Stimulated activated CD8-positive, alpha-beta memory T cell treated with anti-CD3 and anti-CD28 coated beads, Interleukin-4, amount 100 ng/mL, for 1 hour (primary cell): Measurements from ENCODE around the gene NELL1.

Source experiments
- DNase-seq, 2 donors: peaks; one replicate each; pipeline ENCODE4 v3.0.0-alpha.2; 2020; ENCODE audit warnings: low read depth in 2 of 2, low spot score in 1 of 2

The NELL1 gene

DNA sequence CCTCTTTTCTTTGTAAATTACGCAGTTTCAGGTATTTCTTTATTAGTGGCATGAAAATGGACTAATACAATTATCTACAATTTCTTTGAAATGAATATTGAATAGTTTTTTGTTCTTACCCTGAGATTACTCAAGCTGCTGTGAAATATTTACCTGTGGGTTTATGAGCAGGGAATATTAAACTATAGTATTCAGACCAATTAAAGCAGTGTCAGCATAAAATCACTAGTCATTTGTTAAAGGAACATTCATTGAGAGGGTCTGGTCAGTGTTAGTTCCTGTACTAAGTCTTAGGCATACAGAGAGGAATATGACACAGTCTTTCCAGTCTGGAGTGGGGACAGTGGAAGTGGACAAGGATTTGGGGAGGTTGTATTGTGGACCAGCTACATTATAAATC lies 877.3 kb downstream of the NELL1 start:
- DNase-seq = no peak

GRCh38 chr11:21552911-21553310 lies 883.5 kb downstream of the NELL1 start:
- no peak for DNase-seq

DNA sequence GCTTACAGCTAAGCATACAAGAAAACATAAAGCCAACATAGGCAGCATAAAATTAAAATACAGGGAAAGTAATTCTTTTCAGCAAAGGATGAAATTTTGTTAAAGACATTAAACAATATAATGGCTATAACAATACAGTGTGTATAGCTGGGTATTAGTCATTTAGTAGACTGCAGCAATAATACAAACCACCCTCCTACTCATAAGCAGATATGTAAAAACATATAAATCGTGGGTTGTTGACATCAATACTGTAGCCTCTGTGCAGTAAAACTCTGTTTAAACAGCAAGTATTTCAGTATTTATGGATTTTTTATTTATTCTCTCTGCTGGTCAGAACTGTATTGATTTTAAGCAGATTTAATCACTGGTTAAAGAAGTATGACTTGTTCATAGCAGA lies 884.4 kb downstream of the NELL1 start:
- no peak for DNase-seq

DNA sequence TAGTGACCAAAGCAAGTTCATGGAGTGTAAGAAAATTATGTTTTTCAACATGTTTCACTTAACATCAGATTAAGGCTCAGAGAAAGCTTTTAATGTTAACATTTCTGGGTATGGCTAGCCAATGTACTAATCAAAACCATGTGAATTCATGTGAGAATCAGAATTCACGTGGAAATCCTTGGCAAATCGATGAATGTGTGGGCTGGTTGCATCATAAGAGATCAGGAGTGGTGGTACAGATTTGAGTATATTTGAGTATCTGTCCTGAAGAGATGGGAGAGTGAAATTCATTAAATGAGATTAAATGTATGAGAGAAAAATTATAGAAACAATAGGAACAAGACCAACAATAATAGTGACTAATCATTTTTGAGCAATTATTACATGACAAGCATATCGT lies 884.9 kb downstream of the NELL1 start:
- DNase-seq = no peak

DNA sequence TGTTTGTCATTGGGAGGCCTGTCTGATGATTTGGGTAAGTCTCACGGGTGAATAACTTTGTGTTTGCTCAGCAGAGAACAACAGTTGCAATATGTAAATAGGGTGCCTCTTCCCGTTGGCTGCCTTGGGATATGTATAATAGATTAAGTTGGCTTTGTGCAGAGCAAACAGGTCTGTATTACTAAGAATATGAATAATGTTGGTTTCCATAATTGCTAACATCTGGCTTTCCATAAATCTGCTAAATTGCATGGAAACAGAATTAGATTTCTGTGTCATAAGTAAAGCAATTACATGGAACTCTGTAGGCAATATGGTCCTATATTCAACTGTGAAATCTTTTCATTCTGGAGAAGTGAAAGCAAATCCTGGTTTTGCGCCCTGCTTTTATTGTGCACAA lies 887.5 kb downstream of the NELL1 start:
- no peak for DNase-seq

- no peak for DNase-seq
Observed at GRCh38 chr11:21560466-21560975, 891.1 kb downstream of the NELL1 start.

DNA sequence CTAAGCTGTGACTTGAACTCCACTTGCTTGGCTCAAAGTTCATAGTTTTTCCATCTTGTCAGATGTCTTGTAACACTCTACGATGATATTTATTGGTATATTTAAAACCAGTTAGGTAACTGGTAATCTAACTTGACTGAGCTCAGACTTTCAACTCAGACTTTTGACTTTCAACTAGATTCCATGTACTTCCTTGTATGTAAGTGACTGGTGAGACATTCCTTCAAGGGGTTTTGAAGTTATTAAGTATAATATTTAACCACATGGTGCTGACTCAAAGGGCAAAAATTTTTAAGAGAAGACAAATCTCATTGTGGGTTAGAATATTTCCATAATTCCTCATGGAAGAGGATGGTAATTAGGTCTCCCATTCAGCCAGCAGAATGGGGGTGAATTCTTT lies 892.2 kb downstream of the NELL1 start:
- no peak for DNase-seq

GRCh38 chr11:21564095-21564494 lies 894.7 kb downstream of the NELL1 start:
- DNase-seq = no peak

DNA sequence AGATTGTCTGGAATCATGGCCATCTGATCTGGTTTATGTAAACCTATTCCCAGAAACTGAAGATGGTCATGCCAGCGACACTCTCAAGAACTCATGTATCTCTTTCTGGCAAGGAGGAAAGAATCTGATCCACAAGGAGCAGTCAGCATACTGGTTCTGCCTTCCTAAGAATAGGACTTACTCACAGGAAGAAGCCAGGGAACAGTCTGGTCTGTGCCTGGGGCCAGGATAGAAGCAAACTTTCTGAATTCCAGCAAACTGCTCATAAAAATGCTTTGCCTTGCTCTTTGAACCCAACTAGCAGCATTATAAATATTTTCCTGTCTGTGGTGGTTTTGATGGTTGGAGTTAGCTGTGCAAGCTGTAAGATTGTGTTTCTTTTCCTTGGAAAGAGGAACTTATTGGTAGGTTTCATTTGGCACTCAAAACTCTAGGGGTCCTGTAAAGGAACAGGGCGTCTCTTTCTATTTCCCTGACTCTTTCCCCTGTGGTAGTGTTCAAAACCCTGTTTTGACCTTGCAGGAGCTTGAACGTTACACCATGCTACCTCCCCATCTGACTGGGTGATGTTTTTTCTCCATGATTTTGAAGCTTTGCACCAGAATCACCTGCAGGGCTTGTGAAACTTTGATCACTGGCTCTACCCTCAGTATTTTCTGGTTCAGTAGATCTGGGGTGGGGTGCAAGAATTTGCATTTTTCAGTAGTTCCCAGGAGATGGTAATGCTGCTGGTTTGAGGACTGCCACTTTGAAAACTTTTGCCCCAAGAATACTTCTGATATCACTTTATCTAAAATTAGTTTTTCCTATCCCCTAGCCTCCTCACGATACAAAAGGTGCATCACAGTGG lies 895.7 kb downstream of the NELL1 start:
- DNase-seq = no peak

GRCh38 chr11:21566521-21567117 lies 897.2 kb downstream of the NELL1 start:
- no peak for DNase-seq

DNA sequence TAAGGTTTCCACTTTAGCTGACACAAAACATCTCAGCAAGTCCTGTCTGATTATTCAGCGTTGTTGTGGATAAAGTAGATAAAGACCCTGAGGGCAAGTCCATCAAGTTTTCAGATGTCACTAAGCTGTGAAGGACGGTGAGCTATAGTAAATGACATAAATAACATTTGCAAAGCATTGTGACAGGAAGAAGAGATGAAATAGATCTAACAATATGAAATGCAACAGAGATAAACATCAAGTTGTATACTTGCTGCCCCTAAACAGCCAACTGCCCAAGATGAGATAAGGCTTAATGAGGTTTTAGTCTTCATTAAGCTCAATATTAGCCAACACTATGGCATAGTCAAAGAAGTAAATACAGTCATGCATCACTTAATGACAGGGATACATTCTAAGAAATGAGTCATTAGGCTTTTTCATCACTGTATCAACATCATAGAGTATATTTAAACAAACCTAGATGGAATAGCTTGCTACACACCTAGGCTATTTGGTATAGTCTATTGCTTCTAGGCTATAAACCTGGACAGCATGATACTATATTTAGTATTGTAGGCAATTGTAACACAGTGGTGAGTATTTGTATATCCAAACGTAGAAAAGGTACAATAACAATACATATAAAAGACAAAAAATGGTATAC lies 898.4 kb downstream of the NELL1 start:
- no peak for DNase-seq

DNA sequence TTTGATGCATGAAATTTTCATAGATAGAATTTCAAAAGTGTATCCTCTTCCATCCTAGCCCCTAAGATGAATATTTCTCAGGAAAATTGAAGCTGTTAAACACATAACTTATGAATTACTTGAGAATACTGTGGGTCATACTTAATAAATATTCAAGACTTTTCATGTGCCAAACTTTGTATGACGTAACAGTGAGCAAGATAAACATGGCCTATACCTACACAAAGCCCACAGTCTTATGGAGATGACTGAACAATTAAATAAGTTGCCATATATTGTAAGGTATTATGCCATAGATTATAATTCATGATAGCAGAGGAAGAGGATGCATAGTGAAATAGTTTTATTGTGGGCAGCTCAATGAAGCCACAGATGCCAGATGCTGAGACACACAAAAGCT lies 902.8 kb downstream of the NELL1 start:
- no peak for DNase-seq

GRCh38 chr11:21582791-21583190 lies 913.4 kb downstream of the NELL1 start:
- no peak for DNase-seq

DNA sequence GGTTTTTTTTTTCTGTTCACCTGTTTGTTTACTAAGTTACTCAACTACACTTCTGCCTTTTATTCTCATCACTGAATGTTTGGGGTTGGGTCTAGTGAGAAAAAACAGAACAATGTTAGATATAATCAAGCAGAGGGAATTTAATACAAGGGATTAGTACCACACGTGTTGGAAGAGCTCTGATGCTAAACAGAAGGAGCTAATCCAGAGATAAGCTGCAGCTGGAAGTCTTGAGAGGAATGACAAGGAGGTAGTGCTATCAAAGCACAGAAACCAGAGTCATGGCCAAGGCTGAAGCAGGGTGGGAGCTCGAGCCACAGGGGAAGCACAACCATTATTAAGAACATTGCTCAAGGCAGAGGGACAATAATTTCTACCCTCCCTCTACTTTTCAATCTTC lies 919.4 kb downstream of the NELL1 start:
- DNase-seq = no peak

DNA sequence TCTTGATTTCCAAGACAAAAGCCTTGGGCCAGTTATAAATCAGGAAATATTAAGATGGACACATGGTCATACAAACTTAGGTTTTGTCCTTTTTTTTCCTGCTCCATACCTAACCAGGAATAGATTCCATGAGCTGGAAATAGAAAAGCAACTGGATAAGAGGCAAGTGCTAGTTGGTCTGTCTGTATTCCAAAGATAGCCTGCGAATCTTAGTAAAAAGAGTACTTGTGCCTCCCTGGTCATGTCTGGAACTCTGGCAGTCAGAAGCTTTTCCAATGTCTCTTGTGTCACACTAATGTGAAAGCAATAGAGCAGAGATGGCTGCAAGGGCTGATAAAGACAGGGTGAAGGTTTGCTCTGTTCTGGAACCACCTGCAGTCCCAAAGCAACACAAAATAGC lies 933.3 kb downstream of the NELL1 start:
- no peak for DNase-seq

DNA sequence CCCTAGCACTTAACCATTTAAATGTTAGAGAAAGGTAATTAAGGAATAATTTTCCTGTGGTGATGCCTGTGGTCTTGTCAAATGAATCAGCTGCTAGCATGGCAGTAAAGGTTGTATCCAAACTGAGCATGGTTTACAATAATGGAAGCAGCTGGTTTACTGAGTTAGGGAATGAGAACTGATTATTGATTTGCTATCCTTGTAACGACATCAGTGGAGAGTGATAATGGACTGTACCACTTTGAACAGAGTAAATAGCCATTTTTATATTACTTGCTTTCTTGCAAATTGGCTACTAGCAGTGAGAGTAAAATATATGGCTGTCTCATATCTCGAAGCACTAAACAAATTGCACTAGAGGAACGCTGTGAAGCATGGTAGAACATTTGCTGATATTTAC lies 934.5 kb downstream of the NELL1 start:
- DNase-seq = no peak

DNA sequence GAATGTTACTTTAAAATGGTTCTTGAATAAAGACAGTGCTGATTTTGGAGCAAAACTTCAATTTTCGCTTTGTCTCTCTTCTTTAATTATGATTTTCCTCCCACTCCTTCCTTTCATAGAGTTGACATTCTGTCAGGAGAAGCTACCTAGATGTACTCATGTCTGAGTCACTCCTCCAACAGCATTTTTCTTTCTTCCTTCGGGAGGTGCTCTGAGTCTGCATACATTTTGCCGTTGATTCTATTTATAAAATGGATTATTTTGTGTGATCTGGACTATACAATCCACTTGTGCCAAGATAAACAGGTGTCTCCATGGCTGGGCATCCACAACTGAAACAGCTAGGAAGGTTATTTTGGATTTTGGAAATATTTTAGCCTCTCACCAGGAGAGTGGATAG lies 935.2 kb downstream of the NELL1 start:
- no peak for DNase-seq

- no peak for DNase-seq
Observed at GRCh38 chr11:21612326-21612725, 942.9 kb downstream of the NELL1 start.

- no peak for DNase-seq
Observed at GRCh38 chr11:21614961-21615360, 945.6 kb downstream of the NELL1 start.

DNA sequence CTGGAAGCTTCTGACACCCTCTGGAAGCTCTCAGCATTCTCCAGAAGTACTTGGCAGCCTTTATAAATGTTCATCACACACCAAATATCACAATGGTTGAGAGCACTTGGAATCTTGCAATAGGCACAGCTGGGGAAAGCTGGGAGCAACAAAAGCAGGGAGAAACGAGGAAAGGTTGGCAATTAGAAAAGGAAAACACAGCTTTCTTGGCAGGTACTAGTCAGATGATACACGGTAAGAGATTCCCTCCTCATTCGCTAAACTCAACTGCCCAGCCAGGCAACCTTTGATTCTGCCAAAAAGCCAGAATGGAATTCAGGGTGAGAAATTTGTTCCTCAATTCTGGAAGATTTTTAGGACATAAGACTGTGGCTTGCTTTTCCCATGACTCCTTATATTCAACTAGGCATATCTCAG lies 946.6 kb downstream of the NELL1 start:
- DNase-seq = no peak

DNA sequence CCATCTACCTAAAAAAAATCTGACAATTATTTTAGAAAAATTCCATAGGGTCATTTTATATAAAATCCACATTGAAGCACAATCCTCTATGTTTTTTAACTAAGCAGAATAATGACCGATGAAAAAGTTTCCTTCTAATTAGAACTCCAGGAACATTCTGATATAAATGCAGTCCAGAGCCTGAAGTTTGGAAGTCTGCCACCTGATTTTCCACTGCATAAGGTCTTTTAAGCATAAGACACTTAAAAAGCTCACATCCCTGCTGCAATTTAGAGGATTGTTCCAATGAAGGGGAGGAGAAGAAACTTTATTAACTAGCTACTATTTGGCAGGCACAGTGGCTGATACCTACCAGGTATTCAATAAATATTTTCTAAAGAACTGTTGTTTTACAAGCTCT lies 953.2 kb downstream of the NELL1 start:
- no peak for DNase-seq

GRCh38 chr11:21622995-21623394 lies 953.6 kb downstream of the NELL1 start:
- no peak for DNase-seq
